Stimulated activated CD8-positive, alpha-beta memory T cell treated with anti-CD3 and anti-CD28 coated beads, Interleukin-4, amount 100 ng/mL, for 24 hours (primary cell): ENCODE measurements around the gene LRIF1.
"Not testable (repeated sequence)": the region's sequence is repeated elsewhere in the genome, so short reads cannot be mapped to it uniquely, and the experiment has no call there.

Experiments
- DNase-seq: peaks from one replicate; pipeline ENCODE4 v3.0.0-alpha.2; 2020; ENCODE audit warnings: low read depth

LRIF1 gene

GRCh38 chr1:110951161-110951560, 12.6 kb downstream of the LRIF1 start:
- DNase-seq, result no peak

- no peak for DNase-seq
Measured at GRCh38 chr1:110948038-110948810, 15.5 kb downstream of the LRIF1 start.

DNA sequence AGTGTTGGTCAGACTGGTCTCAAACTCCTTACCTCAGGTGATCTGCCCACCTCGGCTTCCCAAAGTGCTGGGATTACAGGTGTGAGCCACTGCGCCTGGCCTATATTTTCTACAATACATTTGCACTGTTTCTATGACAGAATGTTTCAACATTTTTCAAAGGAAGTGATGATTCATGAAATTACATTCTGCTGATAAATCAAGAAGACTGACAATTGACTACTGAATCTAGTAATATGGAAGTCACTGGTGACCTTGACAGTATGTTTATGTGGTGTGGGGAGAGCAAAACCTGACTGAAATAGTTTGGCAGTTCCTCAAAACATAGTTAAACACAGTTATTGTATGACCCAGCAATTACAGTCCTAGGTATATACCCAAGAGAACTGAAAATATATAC, 18.1 kb downstream of the LRIF1 start:
- DNase-seq, result no peak

- no peak for DNase-seq
Measured at GRCh38 chr1:110944806-110945205, 18.9 kb downstream of the LRIF1 start.

DNA sequence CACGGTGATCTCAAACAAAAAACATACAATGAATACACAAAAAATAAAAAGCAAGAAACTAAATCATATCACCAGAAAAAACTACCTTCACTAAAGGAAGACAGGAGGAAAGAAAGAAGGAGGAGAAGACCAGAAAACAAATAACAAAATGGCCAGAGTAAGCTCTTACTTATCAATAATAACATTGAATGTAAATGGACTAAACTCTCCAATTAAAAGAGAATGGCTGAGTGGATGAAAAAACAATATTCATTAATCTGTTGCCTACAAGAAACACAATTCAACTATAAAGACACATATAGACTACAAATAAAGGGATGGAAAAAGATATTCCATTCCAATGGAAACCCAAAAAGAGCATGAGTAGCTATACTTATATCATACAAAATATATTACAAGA, 27.2 kb downstream of the LRIF1 start:
- no peak for DNase-seq

GRCh38 chr1:110931097-110931496, 32.6 kb downstream of the LRIF1 start:
- not testable (repeated sequence) for DNase-seq

- no peak for DNase-seq
Measured at GRCh38 chr1:110928904-110929303, 34.8 kb downstream of the LRIF1 start.

DNA sequence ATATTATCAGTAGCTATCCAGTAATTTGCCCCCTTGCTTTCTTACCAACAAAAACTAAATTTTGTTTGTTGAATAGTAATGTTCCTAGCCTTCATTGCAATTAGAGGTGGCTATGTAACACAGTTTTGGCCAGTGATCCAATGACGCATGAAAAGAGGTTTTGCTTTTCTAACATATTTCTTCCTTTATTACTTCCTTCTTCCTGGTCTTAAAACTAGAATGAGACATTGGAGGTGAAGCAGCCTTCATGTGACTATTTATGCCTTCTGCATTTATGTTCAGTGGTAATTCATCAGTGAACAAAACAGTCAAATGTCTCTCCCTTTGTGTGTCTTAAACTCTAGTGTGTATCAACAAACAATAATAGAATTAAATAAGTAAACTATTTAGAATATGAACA, 35.5 kb downstream of the LRIF1 start:
- DNase-seq, result no peak

DNA sequence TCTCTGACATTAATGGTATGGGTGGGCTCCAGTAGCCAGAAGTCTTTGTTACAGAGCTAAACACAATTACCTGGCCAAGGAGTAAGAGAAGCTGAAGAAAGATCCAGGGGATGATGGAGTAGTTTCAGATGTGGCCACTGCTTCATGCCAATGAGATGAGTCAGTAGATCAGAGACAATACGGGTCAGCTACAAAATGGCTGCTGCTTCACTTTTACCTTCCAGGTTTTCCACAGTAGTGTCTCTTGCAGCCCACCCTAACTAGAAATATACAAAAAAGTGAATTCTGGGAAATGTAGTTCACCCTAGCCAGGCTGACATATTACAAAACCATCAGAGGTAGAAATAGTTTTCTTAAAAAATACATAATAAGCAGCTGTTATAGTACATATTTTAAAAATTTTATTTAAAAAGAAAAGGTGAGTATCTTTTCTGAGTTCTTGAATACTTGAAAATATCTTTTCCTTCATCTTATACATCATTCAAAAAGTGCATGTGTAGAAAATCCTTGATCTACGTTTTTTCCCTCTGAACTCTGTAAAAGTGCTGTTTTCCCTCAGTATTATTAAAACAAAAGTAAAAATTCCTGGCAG, 36.1 kb downstream of the LRIF1 start:
- no peak for DNase-seq

GRCh38 chr1:110921953-110922352, 41.8 kb downstream of the LRIF1 start:
- DNase-seq, result no peak

- DNase-seq, result no peak
Measured at GRCh38 chr1:110918016-110918415, 45.7 kb downstream of the LRIF1 start.

GRCh38 chr1:110916669-110917306, 46.9 kb downstream of the LRIF1 start:
- no peak for DNase-seq

- no peak for DNase-seq
Measured at GRCh38 chr1:110916274-110916668, 47.5 kb downstream of the LRIF1 start.

DNA sequence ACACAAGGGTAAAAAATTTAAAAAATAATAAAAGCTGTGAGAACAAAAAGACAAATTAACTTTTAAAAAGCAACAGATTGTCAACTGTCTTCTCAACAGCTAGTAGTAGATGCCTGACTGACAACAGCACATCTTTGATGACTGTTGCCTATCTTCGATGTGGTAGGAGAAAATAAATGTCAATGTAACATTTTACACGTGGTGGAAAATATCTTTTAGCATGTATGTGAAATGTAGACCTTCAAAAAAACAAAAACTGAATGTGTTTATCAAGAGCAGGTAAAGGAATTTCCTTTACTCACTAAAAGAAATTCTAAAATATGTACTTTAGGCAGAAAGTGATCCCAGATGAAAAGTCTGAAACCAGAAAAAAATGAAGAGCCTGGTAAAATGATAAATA, 47.9 kb downstream of the LRIF1 start:
- DNase-seq, result no peak

DNA sequence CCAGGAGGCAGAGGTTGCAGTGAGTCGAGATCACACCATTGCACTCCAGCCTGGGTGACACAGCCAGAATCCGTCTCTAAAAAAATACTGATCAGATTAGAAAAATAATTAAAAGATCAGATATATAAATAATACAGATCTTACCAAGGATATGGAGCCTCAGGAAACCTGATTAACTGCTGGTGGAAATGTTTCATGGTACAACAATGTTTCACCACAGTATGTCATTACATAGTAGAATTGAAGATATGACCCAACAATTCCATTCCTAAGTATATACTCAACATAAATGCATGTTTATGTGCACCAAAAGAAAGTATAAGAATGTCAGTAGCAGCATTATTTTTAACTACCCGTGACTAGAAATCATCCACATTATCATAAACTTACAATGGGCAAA, 49.0 kb downstream of the LRIF1 start:
- DNase-seq, result no peak

DNA sequence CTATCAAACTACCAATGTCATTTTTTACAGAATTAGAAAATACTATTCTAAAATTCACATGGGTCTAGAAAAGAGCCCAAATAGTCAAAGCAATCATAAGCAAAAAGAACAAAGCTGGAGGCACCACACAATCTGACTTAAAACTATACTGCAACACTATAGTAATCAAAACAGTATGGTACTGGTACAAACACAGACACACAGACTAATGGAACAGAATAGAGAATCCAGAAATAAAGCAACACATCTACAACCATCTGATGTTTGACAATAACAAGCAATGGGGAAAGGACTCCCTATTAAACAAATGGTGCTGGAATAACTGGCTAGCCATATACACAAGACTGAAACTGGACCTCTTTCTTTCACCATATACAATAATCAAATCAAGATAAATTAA, 50.9 kb downstream of the LRIF1 start:
- no peak for DNase-seq

DNA sequence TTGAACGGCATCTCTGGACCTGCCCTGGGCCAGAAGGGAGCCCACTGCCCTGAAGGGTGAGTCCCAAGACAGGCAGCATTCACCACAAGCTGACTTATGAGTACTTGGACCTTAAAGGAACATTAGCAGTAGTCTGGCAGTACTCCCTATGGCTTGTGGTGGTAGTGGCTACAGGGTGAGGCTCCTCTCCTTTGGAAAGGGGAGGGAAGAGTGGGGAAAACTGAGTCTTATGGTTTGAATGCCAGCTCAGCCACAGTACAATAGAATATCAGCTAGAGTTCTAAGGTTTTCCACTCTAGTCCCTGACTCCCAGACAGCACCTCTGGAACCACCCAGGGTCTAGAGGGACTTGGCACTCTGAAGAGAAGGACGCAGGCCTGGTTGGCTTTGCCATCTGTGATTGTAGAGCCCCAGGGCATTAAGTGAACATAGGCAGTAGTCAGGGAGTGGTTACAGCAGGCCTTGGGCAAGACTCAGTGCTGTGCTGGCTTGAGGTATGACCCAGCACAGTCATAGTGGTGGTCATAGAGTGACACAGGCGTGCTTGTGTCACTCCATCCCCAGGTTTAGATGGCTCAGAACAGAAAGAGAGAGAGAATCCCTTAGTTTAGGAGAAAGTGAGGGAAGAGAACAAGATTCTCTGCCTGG, 59.7 kb downstream of the LRIF1 start:
- no peak for DNase-seq

GRCh38 chr1:110902820-110903463, 60.8 kb downstream of the LRIF1 start:
- no peak for DNase-seq

DNA sequence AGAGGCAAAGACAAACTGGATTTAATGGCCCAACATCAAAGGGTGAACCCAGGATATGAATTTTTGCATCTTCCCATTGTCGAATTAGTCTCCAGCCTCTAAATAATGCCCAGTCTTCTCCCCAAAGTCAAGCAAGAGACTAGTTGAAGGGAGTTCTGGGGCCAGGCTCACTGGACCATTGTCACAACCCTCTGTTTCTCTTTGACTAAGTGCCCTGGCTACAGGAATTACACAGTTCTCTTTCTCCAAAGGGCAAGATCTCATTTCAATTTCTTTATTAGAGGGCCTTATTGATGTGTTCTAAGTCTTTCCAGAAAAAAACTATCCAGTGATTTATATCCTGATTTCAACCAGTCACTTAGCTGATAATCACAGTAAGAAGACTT, 64.3 kb downstream of the LRIF1 start:
- no peak for DNase-seq

- DNase-seq, result no peak
Measured at GRCh38 chr1:110898734-110899457, 64.8 kb downstream of the LRIF1 start.

GRCh38 chr1:110897681-110898080, 66.0 kb downstream of the LRIF1 start:
- DNase-seq, result no peak
